Measurements from ENCODE around the gene SERPINA1. TPM values are rescaled to one million over a fixed set of nuclear protein-coding genes. Genes with fewer than 3 reads are reported as not detected.

SERPINA1 gene
- total and polyA plus RNA-seq, 2 of the 13 experiments (the other 11 are each of a cell fraction or from before 2014, with no cell fraction given): 3,266 to 11,015 TPM

- TF ChIP-seq HIC2 (CRISPR knock-in tag; IDR thresholded peaks at IDR 0.05; ENCODE audit: low read depth) (no peak), TBL1XR1 (IDR thresholded peaks at IDR 0.05; ENCODE audit: borderline replicate concordance, low read length, partially characterized antibody) (no peak), HNRNPK (IDR thresholded peaks at IDR 0.05; ENCODE audit: low read depth, low read length, poor library complexity, severe bottlenecking) (peak; percentile 47), MZF1 (CRISPR knock-in tag; IDR thresholded peaks at IDR 0.05; ENCODE audit: borderline replicate concordance) (no peak), ZSCAN25 (CRISPR knock-in tag; IDR thresholded peaks at IDR 0.05) (0 out of 2 replicates have a peak, but pooled peaks have one; percentile 39), AGO2 (optimal IDR thresholded peaks at IDR 0.05; ENCODE audit: low read depth, low read length) (peak; percentile 93), ZNF30 (CRISPR knock-in tag; IDR thresholded peaks at IDR 0.05) (no peak), ZNF879 (CRISPR knock-in tag; IDR thresholded peaks at IDR 0.05) (0 out of 2 replicates have a peak, but pooled peaks have one; percentile 37), RBM39 (IDR thresholded peaks at IDR 0.05; ENCODE audit: low read depth, low read length, poor library complexity, severe bottlenecking) (peak; percentile 23), SRSF1 (optimal IDR thresholded peaks at IDR 0.05; ENCODE audit: low read depth, low read length) (no peak), POLR2A (IDR thresholded peaks at IDR 0.05; ENCODE audit: insufficient read depth in 1 of 2, low read depth in 2 of 2, low read length in 2 of 2) (peak; percentile 39 to 54; a peak in 2 of 4 replicates), ZNF280B (CRISPR knock-in tag; IDR thresholded peaks at IDR 0.05; ENCODE audit: borderline replicate concordance) (0 out of 2 replicates have a peak, but pooled peaks have one; percentile 4), FOXK1 (CRISPR knock-in tag; IDR thresholded peaks at IDR 0.05; ENCODE audit: borderline replicate concordance, low read depth) (no peak), ARNT2 (CRISPR knock-in tag; IDR thresholded peaks at IDR 0.05; ENCODE audit: low read depth) (peak; percentile 6; the same call in 1 of the 2 replicates), HNRNPL (IDR thresholded peaks at IDR 0.05; ENCODE audit: low read depth, low read length) (peak; percentile 82; the same call in 1 of the 2 replicates), ATF7-NPFF (CRISPR knock-in tag; IDR thresholded peaks at IDR 0.05; ENCODE audit: low read depth) (0 out of 2 replicates have a peak, but pooled peaks have one; percentile 32), ZNF253 (CRISPR knock-in tag; IDR thresholded peaks at IDR 0.05; ENCODE audit: borderline replicate concordance) (no peak), MIER3 (CRISPR knock-in tag; IDR thresholded peaks at IDR 0.05; ENCODE audit: borderline replicate concordance) (no peak), PCBP1 (IDR thresholded peaks at IDR 0.05; ENCODE audit: borderline replicate concordance, low read depth, low read length) (no peak)
Measured at GRCh38 chr14:94377866-94378470, 10.4 kb downstream of the SERPINA1 start (continued).
